K562 (cell line): ENCODE results near the gene DYRK1A. TPM values are rescaled to one million over a fixed set of nuclear protein-coding genes. Genes with fewer than 3 reads are reported as not detected.

Source experiments
- CXXC5 ChIP-seq: fragments of 250-450 bp; sonication (Bioruptor Pico); IDR thresholded peaks from 2 replicates; pipeline ENCODE4 v1.8.0; 2022; ENCODE audit warnings: inconsistent platforms, mild to moderate bottlenecking, moderate library complexity
- FOXK2 ChIP-seq, 2 experiments: fragments of 450-650 bp; IDR thresholded peaks in 1 of 2; conservative IDR thresholded peaks in 1 of 2; 2 replicates each; pipeline ENCODE4 v1.6.1; 2016; ENCODE audit warnings: low read depth in 2 of 2, mild to moderate bottlenecking in 1 of 2
- HSF4 ChIP-seq: fragments of 250-450 bp; sonication (Bioruptor Pico); IDR thresholded peaks from 2 replicates; pipeline ENCODE4 v2.1.2; 2022; ENCODE audit warnings: mild to moderate bottlenecking, moderate library complexity, borderline replicate concordance
- MEF2D ChIP-seq: conservative IDR thresholded peaks from 2 replicates; pipeline ENCODE4 v1.6.1; 2016; ENCODE audit warnings: low read depth, missing genetic modification characterization, missing compliant biosample characterization
- MLX ChIP-seq, 2 experiments: fragments of 450-650 bp in 1 of 2; sonication (generic) in 1 of 2; formaldehyde crosslinking; conservative IDR thresholded peaks; 2 replicates each; pipeline versions ENCODE4 v1.4.0 to v1.8.1; 2020 to 2022; ENCODE audit warnings: mild to moderate bottlenecking in 1 of 2, missing genetic modification reagents in 1 of 2
- NCOR1 ChIP-seq: fragments of 450-650 bp; IDR thresholded peaks from 2 replicates; pipeline ENCODE4 v1.6.1; 2016; ENCODE audit warnings: mild to moderate bottlenecking, moderate library complexity
- RHOXF2B ChIP-seq: fragments of 250-450 bp; sonication (Bioruptor Pico); conservative IDR thresholded peaks from 2 replicates; pipeline ENCODE4 v1.5.1; 2021
- SOX6 ChIP-seq: fragments of 450-650 bp; IDR thresholded peaks from 2 replicates; pipeline ENCODE4 v1.6.1; 2014; ENCODE audit warnings: mild to moderate bottlenecking
- STAG1 ChIP-seq: sonication (generic); formaldehyde crosslinking; IDR thresholded peaks from 2 replicates; pipeline ENCODE4 v1.5.0; 2020; ENCODE audit warnings: missing genetic modification reagents, borderline replicate concordance
- STAT5B ChIP-seq: fragments of 250-450 bp; sonication (Bioruptor Pico); IDR thresholded peaks from 2 replicates; pipeline ENCODE4 v1.8.0; 2021; ENCODE audit warnings: mild to moderate bottlenecking, inconsistent platforms
- STAT6 ChIP-seq: sonication (generic); formaldehyde crosslinking; IDR thresholded peaks from 2 replicates; pipeline ENCODE4 v1.8.1; 2023; ENCODE audit warnings: mild to moderate bottlenecking, missing genetic modification reagents
- TBL1XR1 ChIP-seq, 2 experiments: IDR thresholded peaks; 2 replicates each; pipeline ENCODE4 v1.6.1; 2012; ENCODE audit warnings: improper control_type of control experiment in 2 of 2, low read length in 2 of 2, mild to moderate bottlenecking in 1 of 2
- TCF7 ChIP-seq: sonication (generic); IDR thresholded peaks from 2 replicates; pipeline ENCODE4 v1.6.1; 2016; ENCODE audit warnings: antibody characterized with exemption, borderline replicate concordance
- TEAD2 ChIP-seq: fragments of 450-650 bp; IDR thresholded peaks from 2 replicates; pipeline ENCODE4 v1.6.1; 2016; ENCODE audit warnings: missing genetic modification characterization, control low read depth, missing compliant biosample characterization
- THRAP3 ChIP-seq: fragments of 450-650 bp; IDR thresholded peaks from 2 replicates; pipeline ENCODE4 v1.6.1; 2016; ENCODE audit warnings: mild to moderate bottlenecking, inconsistent platforms, borderline replicate concordance
- WHSC1 ChIP-seq: IDR thresholded peaks from one replicate; pipeline ENCODE4 v1.6.1; 2012; ENCODE audit warnings: low read length, control low read depth, inconsistent platforms
- ZFX ChIP-seq: sonication (generic); formaldehyde crosslinking; IDR thresholded peaks from 2 replicates; pipeline ENCODE4 v1.8.0; 2022; ENCODE audit warnings: mild to moderate bottlenecking, missing genetic modification reagents, moderate library complexity
- ZNF609 ChIP-seq: sonication (generic); formaldehyde crosslinking; IDR thresholded peaks from 2 replicates; pipeline ENCODE4 v1.8.1; 2023; ENCODE audit warnings: missing genetic modification reagents, mild to moderate bottlenecking, borderline replicate concordance
- ZNF668 ChIP-seq: fragments of 250-450 bp; sonication (Bioruptor Pico); IDR thresholded peaks from 2 replicates; pipeline ENCODE4 v1.8.0; 2022; ENCODE audit warnings: mild to moderate bottlenecking, inconsistent platforms
- ZNF77 ChIP-seq: fragments of 250-450 bp; sonication (Bioruptor Pico); IDR thresholded peaks from 2 replicates; pipeline ENCODE4 v1.5.0; 2020
- polyA plus RNA-seq, 8 experiments: library from polyadenylated mRNA; depleted of rRNA in 4 of 8; stranded (reverse) in 5 of 8; unstranded in 3 of 8; fragments of >200 nt; fragmentation: Nextera tagmentation in 2 of 8; fragmentation: Illumina TruSeq in 1 of 8; extraction: Ambion mirVana in 2 of 8; extraction: Trizol in 1 of 8; gene quantifications; 2 replicates each; pipeline versions ENCODE4 v1.2.1 to v1.2.3, GENCODE V29; 2011 to 2014; ENCODE audit warnings: inconsistent platforms in 1 of 8, missing spikeins in 1 of 8
- total RNA-seq, 7 experiments: library from RNA; depleted of rRNA in 6 of 7; stranded (reverse); fragments of >200 nt in 6 of 7; fragmentation: Illumina TruSeq in 2 of 7; extraction: Trizol in 2 of 7; gene quantifications; 2 replicates each; pipeline versions ENCODE4 v1.2.1 to v1.2.3, GENCODE V29; 2011 to 2021; ENCODE audit warnings: low replicate concordance in 1 of 7

DYRK1A gene
- total and polyA plus RNA-seq, 9 of the 15 experiments (the other 6 are each of a cell fraction or from before 2014, with no cell fraction given), result 3.7 to 64.8 (median 42.3) TPM

- TF ChIP-seq MLX (CRISPR knock-in tag; conservative IDR thresholded peaks at IDR 0.05) (no peak), STAT5B (CRISPR knock-in tag) (no peak), CXXC5 (CRISPR knock-in tag) (peak; percentile 56), TCF7 (no peak), FOXK2 (conservative IDR thresholded peaks at IDR 0.05 in 1 of 2, IDR thresholded peaks at IDR 0.05 in 1 of 2; ENCODE audit: low read depth in 2 of 2) (peak; percentile 73 to 79; a peak in 3 of 4 replicates), NCOR1 (no peak; the same call in 1 of the 2 replicates), SOX6 (peak; percentile 75; the same call in 1 of the 2 replicates), WHSC1 (no peak), TEAD2 (peak; percentile 82), ZNF609 (CRISPR knock-in tag) (no peak), TBL1XR1 (IDR thresholded peaks at IDR 0.05; ENCODE audit: low read length in 2 of 2) (no peak; a peak in 1 of 4 replicates), ZNF77 (CRISPR knock-in tag) (no peak), MEF2D (tag) (peak; percentile 77), ZNF668 (CRISPR knock-in tag) (no peak), STAG1 (CRISPR knock-in tag) (no peak), ZFX (no peak), RHOXF2B (no peak), THRAP3 (no peak), STAT6 (CRISPR knock-in tag) (no peak), HSF4 (CRISPR knock-in tag) (no peak)
Observed at GRCh38 chr21:37536616-37537278, 170.2 kb downstream of the DYRK1A start (continued).
